ENCODE results near the gene GHDC.

- TF ChIP-seq POLR2A (IDR thresholded peaks at IDR 0.05; ENCODE audit: low read length): no peak
- no peak for TF ChIP-seq GATA1 (IDR thresholded peaks at IDR 0.05; ENCODE audit: low read depth, low read length)
Measured at GRCh38 chr17:42243493-42243982, 49.2 kb upstream of the GHDC start.

Measured in erythroblast (primary cell).